GM12873 (cell line): ENCODE data around the gene ATXN7L3.
A peak's percentile ranks its signal among the peaks of the same experiment; 100 is the strongest.

Experiments
- TF ChIP-seq, protein P1 (sequence below): IDR thresholded peaks from 2 replicates; pipeline ENCODE4 v1.5.1; 2012; ENCODE audit warnings: low read depth, mild to moderate bottlenecking, moderate library complexity, low read length, control low read depth; ENCODE audit not compliant: insufficient read depth; ENCODE audit errors: missing control alignments

ATXN7L3 gene

DNA sequence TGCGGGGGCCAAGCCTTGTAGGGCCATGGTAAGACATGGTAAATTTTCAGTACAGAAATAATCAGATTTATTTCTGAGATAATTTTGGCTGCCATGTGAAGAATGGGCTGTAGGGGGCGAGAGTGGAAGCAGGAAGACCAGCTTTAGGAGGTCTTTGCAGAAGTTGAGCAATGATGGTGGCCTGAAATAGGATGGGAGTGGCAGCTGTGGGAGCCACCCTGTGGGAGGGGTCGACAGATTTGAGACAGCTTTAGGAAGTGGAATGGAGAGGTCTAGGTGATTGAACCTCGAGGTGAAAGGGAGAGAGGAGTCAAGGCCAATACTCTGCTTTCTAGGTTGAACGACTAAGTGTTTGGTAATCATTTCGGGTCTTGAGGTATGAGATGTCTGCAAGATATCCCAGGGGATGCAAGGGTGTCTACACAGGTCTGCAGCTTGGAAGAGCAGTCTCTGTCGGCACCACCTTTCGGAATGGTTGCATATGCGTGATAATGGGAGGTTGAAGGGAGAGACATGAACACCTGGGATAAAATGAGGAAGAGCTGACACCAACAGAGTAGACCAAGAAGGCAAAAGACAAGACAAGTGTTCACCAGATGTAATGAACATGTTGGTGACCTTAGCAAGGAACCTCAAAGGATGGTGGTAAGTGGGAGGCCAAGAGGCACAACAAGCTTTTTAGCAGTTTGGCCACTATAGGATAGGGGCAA, 4.2 kb upstream of the ATXN7L3 start:
- TF ChIP-seq, protein P1, sequence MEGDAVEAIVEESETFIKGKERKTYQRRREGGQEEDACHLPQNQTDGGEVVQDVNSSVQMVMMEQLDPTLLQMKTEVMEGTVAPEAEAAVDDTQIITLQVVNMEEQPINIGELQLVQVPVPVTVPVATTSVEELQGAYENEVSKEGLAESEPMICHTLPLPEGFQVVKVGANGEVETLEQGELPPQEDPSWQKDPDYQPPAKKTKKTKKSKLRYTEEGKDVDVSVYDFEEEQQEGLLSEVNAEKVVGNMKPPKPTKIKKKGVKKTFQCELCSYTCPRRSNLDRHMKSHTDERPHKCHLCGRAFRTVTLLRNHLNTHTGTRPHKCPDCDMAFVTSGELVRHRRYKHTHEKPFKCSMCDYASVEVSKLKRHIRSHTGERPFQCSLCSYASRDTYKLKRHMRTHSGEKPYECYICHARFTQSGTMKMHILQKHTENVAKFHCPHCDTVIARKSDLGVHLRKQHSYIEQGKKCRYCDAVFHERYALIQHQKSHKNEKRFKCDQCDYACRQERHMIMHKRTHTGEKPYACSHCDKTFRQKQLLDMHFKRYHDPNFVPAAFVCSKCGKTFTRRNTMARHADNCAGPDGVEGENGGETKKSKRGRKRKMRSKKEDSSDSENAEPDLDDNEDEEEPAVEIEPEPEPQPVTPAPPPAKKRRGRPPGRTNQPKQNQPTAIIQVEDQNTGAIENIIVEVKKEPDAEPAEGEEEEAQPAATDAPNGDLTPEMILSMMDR = peak; percentile 82

DNA sequence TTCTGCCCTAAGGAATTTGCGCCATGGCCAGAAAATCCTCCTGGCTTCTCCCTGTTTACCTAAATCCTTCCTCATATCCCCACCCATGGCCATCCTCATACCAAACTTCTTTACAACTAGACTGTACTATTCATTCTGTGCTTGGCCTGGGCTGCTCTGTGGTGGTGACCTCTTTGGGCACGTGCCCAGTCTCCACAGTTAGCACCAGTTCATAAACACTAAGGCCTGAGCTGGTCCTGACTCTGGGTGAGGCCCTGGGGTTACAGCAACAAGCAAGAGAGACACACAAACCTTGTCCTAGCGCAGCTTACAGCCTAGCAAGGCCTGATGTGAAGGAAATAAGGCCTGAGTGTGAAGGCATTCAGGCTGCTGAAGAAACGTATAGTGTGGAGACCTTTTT, 3.1 kb upstream of the ATXN7L3 start:
- TF ChIP-seq, protein P1 = no peak

DNA sequence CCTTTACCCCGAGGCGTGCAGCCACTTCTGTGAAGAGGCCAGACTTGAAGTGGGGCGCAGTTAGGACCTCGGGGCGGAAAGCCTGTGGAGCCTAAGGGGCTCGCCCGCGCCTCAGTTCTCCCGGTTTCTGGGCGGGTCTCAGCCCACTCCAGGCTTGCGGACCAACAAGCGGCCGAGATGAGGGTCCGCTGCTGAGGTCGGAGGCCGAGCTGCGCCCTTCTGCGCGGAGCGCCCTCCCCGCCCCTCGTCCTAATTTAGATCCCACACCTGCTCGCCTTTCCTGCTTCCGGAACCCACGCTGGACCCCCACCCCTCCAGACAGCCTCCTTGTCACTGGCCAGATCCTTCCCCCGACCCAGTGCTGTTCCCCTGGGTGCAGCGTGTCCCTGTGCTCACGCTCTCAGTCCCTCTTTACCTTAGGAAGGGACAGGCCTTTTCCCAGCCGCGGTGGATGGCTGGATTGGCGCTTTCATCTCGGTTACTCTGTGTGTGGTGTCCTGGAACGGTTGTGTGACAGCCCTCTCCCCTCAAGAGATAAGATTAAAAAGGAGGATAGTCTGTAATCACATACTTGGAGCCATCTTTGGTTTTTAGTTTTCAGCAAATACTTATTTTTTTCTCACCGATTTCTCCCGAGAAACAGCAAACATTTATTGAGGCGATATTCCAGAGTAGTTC, 933 bp upstream of the ATXN7L3 start:
- TF ChIP-seq, protein P1 = no peak

DNA sequence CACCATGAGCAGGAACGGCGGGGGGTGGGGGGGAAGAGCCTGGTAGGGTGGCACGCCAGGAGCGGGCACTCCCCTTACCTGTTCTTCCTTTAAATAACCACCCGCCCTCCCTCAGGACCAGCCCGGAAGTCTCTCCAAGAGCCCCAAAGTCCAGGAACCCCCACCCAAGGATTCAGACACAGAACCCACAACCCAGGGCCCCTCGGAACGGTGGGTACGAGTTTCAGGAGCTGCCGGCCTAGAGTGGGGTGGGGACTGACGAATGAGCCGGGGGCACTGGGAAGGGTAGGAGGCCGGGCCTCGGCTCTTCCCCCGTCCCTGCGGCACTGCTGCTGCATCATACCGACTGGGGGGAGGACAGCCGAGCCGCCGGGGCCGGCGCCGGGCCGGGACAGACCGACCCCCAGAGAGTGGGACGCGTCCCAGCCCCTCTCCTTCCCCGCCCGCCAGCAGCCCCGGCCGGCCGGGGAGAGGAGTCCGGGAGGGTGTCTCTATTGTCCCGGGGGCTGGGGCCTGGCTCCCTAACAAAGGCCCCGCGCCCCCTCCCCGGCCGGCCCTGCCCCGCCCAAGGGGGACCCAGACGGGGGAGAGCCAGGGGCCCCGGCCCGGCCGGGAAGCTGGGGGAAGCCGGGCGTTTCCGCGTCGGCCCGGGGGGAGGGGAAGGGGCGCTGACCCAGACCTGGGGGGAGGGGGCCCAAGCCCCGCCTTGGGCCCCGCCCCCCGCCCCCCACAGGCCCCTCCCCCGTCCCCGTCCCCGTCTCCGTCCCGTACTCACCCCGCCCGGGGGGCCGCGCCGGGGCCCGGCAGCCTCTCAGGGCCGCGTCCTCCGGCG, 747 bp downstream of the ATXN7L3 start:
- TF ChIP-seq, protein P1 = no peak

DNA sequence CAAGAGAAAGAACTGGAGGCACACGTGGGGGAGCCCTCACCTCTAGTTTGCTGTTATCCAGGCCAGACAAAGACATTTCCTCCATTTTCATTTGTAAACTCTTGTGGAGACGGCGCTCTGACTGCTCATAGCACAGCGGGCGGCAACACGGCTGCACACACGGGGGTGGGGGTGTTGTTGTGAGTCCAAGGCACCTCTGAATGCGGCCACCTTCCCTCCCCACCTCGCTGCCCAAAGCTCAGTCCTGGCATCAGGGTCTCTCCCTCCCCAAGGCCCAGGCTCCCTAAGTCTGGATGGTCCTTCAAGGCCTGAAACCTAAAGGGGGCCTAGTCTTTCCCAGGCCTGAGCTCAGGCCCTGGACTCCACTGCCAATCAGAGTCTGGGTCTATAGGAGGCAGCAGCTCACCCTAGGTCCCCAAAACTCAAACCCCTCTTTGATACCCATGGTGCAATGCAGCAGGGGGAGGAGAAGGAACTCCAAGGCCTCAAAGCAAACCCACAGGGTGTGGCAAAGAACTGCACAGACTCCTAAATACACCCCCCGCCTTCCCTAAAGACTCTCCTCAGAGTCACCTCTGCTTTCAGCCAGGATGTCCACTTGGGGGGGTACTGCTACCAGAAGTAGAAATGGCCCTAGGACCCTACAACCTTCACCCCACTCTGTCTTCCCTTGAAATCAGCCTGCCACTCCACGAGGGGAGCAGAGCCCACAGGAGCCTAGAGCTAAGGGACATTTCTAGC, 1.5 kb downstream of the ATXN7L3 start:
- TF ChIP-seq, protein P1 = peak; percentile 33

DNA sequence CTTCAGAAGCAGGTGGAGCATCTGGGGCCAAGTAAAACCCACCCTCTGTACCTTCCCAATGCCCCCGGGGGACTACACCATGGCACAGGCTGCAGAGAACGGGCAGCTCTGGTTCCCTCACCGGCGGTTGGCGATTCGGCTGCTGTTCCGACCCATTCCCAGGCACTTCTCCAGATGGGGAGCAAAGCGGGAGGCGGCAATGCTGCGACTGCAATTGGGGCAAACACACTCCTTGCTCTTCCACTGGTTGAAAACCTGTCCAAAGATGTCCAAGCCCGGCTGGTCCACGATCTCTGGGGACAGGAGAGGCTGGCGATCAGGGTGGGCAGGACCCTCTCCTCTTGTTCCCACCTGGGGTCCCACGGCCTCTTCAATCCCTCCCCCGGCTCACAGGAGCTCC, 2.6 kb downstream of the ATXN7L3 start:
- TF ChIP-seq, protein P1 = no peak
